GM12878 (cell line): Measurements from ENCODE around the gene FANCM. TPM values are rescaled to one million over a fixed set of nuclear protein-coding genes. Genes with fewer than 3 reads are reported as not detected.

Experiments used
- ATF7 ChIP-seq: fragments of 450-650 bp; IDR thresholded peaks from 2 replicates; pipeline ENCODE4 v1.6.1; 2016; ENCODE audit warnings: low read depth, mild to moderate bottlenecking
- BCL11A ChIP-seq: IDR thresholded peaks from 2 replicates; pipeline ENCODE4 v1.6.1; 2011; ENCODE audit warnings: low read depth, low read length
- HDAC2 ChIP-seq: fragments of 200-600 bp; sonication (generic); IDR thresholded peaks from 2 replicates; pipeline ENCODE4 v1.6.1; 2017
- NFXL1 ChIP-seq: fragments of 450-650 bp; IDR thresholded peaks from 2 replicates; pipeline ENCODE4 v1.6.1; 2017; ENCODE audit warnings: antibody characterized with exemption, mild to moderate bottlenecking, borderline replicate concordance
- RBBP5 ChIP-seq: fragments of 200-600 bp; sonication (generic); conservative IDR thresholded peaks from 2 replicates; pipeline ENCODE4 v1.6.1; 2016
- SRF ChIP-seq, 2 experiments: IDR thresholded peaks; 2 replicates each; pipeline ENCODE4 v1.6.1; 2011; ENCODE audit warnings: low read depth in 2 of 2, low read length in 2 of 2, mild to moderate bottlenecking in 1 of 2, moderate library complexity in 1 of 2
- TCF12 ChIP-seq: IDR thresholded peaks from 2 replicates; pipeline ENCODE4 v1.6.1; 2011; ENCODE audit warnings: low read depth, mild to moderate bottlenecking, low read length
- ZNF274 ChIP-seq: IDR thresholded peaks from one replicate; pipeline ENCODE4 v1.8.0; 2011; ENCODE audit not compliant: insufficient read length, insufficient read depth
- ZSCAN29 ChIP-seq: fragments of 450-650 bp; IDR thresholded peaks from 2 replicates; pipeline ENCODE4 v1.6.1; 2017; ENCODE audit warnings: mild to moderate bottlenecking, moderate library complexity
- polyA plus RNA-seq, 11 experiments: library from polyadenylated mRNA; depleted of rRNA in 4 of 11; unstranded in 6 of 11; stranded (reverse) in 5 of 11; fragments of >200 nt; fragmentation: Nextera tagmentation in 4 of 11; fragmentation: Illumina TruSeq in 1 of 11; extraction: Ambion mirVana in 4 of 11; extraction: Trizol in 1 of 11; gene quantifications; 1 replicate in 1 of 11; 2 replicates in 10 of 11; pipeline versions ENCODE4 v1.2.1 to v1.2.3, GENCODE V29; 2011 to 2016; ENCODE audit warnings: inconsistent platforms in 2 of 11, missing spikeins in 2 of 11, low read depth in 1 of 11
- total RNA-seq, 4 experiments: library from RNA; depleted of rRNA in 3 of 4; stranded (reverse); fragments of >200 nt in 3 of 4; fragmentation: Illumina TruSeq in 1 of 4; extraction: Trizol in 1 of 4; gene quantifications; 2 replicates each; pipeline versions ENCODE4 v1.2.1 to v1.2.3, GENCODE V29; 2013 to 2021
- TF ChIP-seq, protein P1 (sequence below): fragments of 450-650 bp; IDR thresholded peaks from 2 replicates; pipeline ENCODE4 v1.6.1; 2016; ENCODE audit warnings: mild to moderate bottlenecking, moderate library complexity, borderline replicate concordance
- TF ChIP-seq, protein P2 (sequence below): IDR thresholded peaks from 2 replicates; pipeline ENCODE4 v1.6.1; 2011; ENCODE audit warnings: borderline replicate concordance, low read depth, mild to moderate bottlenecking, moderate library complexity, low read length; ENCODE audit not compliant: insufficient read depth, poor library complexity, severe bottlenecking
- TF ChIP-seq, protein P3 (sequence below): fragments of 450-650 bp; formaldehyde crosslinking; IDR thresholded peaks from 2 replicates; pipeline ENCODE4 v1.4.0; 2022; ENCODE audit warnings: mild to moderate bottlenecking, moderate library complexity
- TF ChIP-seq, protein P4 (sequence below): fragments of 450-650 bp; IDR thresholded peaks from 2 replicates; pipeline ENCODE4 v1.6.1; 2017; ENCODE audit warnings: antibody characterized with exemption, mild to moderate bottlenecking, moderate library complexity
- TF ChIP-seq, protein P5 (sequence below): fragments of 450-650 bp; IDR thresholded peaks from 2 replicates; pipeline ENCODE4 v1.6.1; 2014; ENCODE audit warnings: mild to moderate bottlenecking

Gene FANCM
- total and polyA plus RNA-seq, 10 of the 15 experiments (the other 5 are each of a cell fraction or from before 2014, with no cell fraction given), result 6.4 to 17.6 (median 10.6) TPM

DNA sequence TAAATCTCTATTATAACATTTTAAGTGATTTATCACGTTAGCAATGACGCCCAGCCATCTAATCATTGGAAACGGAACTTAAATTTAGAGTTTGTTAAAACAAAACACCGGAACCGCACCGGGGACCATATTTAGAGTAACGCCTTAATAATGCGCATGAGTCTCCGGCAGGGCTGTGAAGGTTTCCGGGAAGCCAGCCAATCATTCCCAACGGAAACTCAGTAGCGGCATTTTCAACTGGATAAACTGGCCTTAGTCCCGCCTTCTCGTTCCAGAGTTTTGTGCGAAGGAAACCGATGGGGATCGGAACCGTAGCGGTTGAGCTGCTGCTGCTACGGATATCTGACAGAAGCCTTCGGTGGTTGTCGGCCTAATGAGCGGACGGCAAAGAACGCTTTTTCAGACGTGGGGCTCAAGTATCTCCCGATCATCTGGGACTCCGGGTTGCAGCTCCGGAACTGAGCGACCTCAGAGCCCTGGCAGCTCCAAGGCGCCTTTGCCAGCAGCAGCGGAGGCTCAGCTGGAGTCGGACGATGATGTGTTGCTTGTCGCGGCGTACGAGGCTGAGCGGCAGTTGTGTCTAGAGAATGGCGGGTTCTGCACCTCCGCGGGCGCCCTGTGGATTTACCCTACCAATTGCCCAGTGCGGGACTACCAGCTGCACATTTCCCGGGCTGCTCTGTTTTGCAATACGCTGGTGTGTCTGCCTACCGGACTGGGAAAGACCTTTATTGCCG is at the start of gene FANCM (continued):
- TF ChIP-seq, protein P1, sequence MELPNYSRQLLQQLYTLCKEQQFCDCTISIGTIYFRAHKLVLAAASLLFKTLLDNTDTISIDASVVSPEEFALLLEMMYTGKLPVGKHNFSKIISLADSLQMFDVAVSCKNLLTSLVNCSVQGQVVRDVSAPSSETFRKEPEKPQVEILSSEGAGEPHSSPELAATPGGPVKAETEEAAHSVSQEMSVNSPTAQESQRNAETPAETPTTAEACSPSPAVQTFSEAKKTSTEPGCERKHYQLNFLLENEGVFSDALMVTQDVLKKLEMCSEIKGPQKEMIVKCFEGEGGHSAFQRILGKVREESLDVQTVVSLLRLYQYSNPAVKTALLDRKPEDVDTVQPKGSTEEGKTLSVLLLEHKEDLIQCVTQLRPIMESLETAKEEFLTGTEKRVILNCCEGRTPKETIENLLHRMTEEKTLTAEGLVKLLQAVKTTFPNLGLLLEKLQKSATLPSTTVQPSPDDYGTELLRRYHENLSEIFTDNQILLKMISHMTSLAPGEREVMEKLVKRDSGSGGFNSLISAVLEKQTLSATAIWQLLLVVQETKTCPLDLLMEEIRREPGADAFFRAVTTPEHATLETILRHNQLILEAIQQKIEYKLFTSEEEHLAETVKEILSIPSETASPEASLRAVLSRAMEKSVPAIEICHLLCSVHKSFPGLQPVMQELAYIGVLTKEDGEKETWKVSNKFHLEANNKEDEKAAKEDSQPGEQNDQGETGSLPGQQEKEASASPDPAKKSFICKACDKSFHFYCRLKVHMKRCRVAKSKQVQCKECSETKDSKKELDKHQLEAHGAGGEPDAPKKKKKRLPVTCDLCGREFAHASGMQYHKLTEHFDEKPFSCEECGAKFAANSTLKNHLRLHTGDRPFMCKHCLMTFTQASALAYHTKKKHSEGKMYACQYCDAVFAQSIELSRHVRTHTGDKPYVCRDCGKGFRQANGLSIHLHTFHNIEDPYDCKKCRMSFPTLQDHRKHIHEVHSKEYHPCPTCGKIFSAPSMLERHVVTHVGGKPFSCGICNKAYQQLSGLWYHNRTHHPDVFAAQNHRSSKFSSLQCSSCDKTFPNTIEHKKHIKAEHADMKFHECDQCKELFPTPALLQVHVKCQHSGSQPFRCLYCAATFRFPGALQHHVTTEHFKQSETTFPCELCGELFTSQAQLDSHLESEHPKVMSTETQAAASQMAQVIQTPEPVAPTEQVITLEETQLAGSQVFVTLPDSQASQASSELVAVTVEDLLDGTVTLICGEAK, result peak; percentile 99
- TF ChIP-seq NFXL1 (no peak), HDAC2 (peak; percentile 77; the same call in 1 of the 2 replicates), BCL11A (no peak), ATF7 (peak; percentile 68), ZNF274 (no peak), TCF12 (peak; percentile 4; the same call in 1 of the 2 replicates), ZSCAN29 (0 out of 2 replicates have a peak, but pooled peaks have one; percentile 63), SRF (IDR thresholded peaks at IDR 0.05; ENCODE audit: low read depth in 2 of 2, low read length in 2 of 2) (peak in 1 of 2 experiments; percentile 62; a peak in 1 of 4 replicates), RBBP5 (no peak)
- TF ChIP-seq, protein P2, sequence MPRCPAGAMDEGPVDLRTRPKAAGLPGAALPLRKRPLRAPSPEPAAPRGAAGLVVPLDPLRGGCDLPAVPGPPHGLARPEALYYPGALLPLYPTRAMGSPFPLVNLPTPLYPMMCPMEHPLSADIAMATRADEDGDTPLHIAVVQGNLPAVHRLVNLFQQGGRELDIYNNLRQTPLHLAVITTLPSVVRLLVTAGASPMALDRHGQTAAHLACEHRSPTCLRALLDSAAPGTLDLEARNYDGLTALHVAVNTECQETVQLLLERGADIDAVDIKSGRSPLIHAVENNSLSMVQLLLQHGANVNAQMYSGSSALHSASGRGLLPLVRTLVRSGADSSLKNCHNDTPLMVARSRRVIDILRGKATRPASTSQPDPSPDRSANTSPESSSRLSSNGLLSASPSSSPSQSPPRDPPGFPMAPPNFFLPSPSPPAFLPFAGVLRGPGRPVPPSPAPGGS, result no peak
- TF ChIP-seq, protein P3, sequence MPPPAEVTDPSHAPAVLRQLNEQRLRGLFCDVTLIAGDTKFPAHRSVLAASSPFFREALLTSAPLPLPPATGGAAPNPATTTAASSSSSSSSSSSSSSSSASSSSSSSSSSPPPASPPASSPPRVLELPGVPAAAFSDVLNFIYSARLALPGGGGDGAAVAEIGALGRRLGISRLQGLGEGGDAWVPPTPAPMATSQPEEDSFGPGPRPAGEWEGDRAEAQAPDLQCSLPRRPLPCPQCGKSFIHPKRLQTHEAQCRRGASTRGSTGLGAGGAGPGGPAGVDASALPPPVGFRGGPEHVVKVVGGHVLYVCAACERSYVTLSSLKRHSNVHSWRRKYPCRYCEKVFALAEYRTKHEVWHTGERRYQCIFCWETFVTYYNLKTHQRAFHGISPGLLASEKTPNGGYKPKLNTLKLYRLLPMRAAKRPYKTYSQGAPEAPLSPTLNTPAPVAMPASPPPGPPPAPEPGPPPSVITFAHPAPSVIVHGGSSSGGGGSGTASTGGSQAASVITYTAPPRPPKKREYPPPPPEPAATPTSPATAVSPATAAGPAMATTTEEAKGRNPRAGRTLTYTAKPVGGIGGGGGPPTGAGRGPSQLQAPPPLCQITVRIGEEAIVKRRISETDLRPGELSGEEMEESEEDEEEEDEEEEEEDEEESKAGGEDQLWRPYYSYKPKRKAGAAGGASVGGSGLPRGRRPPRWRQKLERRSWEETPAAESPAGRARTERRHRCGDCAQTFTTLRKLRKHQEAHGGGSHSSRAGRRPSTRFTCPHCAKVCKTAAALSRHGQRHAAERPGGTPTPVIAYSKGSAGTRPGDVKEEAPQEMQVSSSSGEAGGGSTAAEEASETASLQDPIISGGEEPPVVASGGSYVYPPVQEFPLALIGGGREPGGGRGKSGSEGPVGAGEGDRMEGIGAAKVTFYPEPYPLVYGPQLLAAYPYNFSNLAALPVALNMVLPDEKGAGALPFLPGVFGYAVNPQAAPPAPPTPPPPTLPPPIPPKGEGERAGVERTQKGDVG, result no peak
- TF ChIP-seq, protein P4, sequence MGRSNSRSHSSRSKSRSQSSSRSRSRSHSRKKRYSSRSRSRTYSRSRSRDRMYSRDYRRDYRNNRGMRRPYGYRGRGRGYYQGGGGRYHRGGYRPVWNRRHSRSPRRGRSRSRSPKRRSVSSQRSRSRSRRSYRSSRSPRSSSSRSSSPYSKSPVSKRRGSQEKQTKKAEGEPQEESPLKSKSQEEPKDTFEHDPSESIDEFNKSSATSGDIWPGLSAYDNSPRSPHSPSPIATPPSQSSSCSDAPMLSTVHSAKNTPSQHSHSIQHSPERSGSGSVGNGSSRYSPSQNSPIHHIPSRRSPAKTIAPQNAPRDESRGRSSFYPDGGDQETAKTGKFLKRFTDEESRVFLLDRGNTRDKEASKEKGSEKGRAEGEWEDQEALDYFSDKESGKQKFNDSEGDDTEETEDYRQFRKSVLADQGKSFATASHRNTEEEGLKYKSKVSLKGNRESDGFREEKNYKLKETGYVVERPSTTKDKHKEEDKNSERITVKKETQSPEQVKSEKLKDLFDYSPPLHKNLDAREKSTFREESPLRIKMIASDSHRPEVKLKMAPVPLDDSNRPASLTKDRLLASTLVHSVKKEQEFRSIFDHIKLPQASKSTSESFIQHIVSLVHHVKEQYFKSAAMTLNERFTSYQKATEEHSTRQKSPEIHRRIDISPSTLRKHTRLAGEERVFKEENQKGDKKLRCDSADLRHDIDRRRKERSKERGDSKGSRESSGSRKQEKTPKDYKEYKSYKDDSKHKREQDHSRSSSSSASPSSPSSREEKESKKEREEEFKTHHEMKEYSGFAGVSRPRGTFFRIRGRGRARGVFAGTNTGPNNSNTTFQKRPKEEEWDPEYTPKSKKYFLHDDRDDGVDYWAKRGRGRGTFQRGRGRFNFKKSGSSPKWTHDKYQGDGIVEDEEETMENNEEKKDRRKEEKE, result no peak
- TF ChIP-seq, protein P5, sequence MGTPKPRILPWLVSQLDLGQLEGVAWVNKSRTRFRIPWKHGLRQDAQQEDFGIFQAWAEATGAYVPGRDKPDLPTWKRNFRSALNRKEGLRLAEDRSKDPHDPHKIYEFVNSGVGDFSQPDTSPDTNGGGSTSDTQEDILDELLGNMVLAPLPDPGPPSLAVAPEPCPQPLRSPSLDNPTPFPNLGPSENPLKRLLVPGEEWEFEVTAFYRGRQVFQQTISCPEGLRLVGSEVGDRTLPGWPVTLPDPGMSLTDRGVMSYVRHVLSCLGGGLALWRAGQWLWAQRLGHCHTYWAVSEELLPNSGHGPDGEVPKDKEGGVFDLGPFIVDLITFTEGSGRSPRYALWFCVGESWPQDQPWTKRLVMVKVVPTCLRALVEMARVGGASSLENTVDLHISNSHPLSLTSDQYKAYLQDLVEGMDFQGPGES, result peak; percentile 51; the same call in 1 of the 2 replicates
